Endothelial cell of umbilical vein (primary cell): ENCODE measurements around the gene ATP6V0D1.

Experiments
- CTCF ChIP-seq, 2 donors: IDR thresholded peaks; 1 replicate in 1 of 2; 2 replicates in 1 of 2; pipeline ENCODE4 v1.5.1; 2011; ENCODE audit warnings: low read length in 2 of 2, mild to moderate bottlenecking in 2 of 2, moderate library complexity in 2 of 2, control low read depth in 1 of 2, inconsistent platforms in 1 of 2, low read depth in 1 of 2; ENCODE audit not compliant: insufficient read depth in 1 of 2; ENCODE audit errors: extremely low read depth in 1 of 2
- EZH2 ChIP-seq: IDR thresholded peaks from 2 replicates; pipeline ENCODE4 v1.6.1; 2012; ENCODE audit warnings: borderline replicate concordance, low read depth, mild to moderate bottlenecking, moderate library complexity, low read length, inconsistent platforms; ENCODE audit not compliant: severe bottlenecking
- FOS ChIP-seq: IDR thresholded peaks from 2 replicates; pipeline ENCODE4 v1.6.1; 2011; ENCODE audit warnings: mild to moderate bottlenecking, low read length, moderate library complexity, borderline replicate concordance; ENCODE audit not compliant: insufficient read depth
- JUN ChIP-seq: IDR thresholded peaks from 2 replicates; pipeline ENCODE4 v1.6.1; 2011; ENCODE audit warnings: borderline replicate concordance, low read depth; ENCODE audit not compliant: insufficient read length, insufficient read depth
- MAX ChIP-seq: IDR thresholded peaks from 2 replicates; pipeline ENCODE4 v1.6.1; 2011; ENCODE audit not compliant: insufficient read depth, insufficient read length
- MYC ChIP-seq: IDR thresholded peaks from one replicate; pipeline ENCODE4 v1.6.1; 2011; ENCODE audit warnings: mild to moderate bottlenecking, low read depth, low read length
- POLR2A ChIP-seq: IDR thresholded peaks from 2 replicates; pipeline ENCODE4 v1.6.1; 2012; ENCODE audit warnings: low read depth, mild to moderate bottlenecking, control low read depth, low read length
- POLR2AphosphoS5 ChIP-seq: IDR thresholded peaks from 2 replicates; pipeline ENCODE4 v1.6.1; 2012; ENCODE audit warnings: low read depth, mild to moderate bottlenecking, control low read depth, low read length, moderate library complexity; ENCODE audit not compliant: insufficient read depth

- no peak for TF ChIP-seq CTCF (IDR thresholded peaks at IDR 0.05; ENCODE audit: extremely low read depth in 1 of 2, insufficient read depth in 1 of 2, low read depth in 1 of 2, low read length in 2 of 2)
- no peak for TF ChIP-seq POLR2AphosphoS5
- no peak for TF ChIP-seq MYC
- no peak for TF ChIP-seq POLR2A
- no peak for TF ChIP-seq MAX
- no peak for TF ChIP-seq JUN
- TF ChIP-seq EZH2 = no peak
- no peak for TF ChIP-seq FOS
Observed at GRCh38 chr16:67442581-67443255, 38.2 kb downstream of the ATP6V0D1 start.
